ENCODE measurements around the gene CCND2.

GRCh38 chr12:4244868-4245267 is 28.7 kb upstream of the CCND2 start:
- no peak for TF ChIP-seq YY1 (IDR thresholded peaks at IDR 0.05)
- no peak for TF ChIP-seq RXRA (IDR thresholded peaks at IDR 0.05)
- TF ChIP-seq CTCF (IDR thresholded peaks at IDR 0.05; ENCODE audit: low read depth, low read length, missing input control) = no peak
- no peak for TF ChIP-seq TAF1 (conservative IDR thresholded peaks at IDR 0.05)
- no peak for TF ChIP-seq MAX (IDR thresholded peaks at IDR 0.05)
- TF ChIP-seq GABPA (IDR thresholded peaks at IDR 0.05 in 1 of 2, conservative IDR thresholded peaks at IDR 0.05 in 1 of 2) = no peak
- TF ChIP-seq RAD21 (IDR thresholded peaks at IDR 0.05) = no peak
- no peak for TF ChIP-seq FOXA1 (IDR thresholded peaks at IDR 0.05)
- TF ChIP-seq REST (IDR thresholded peaks at IDR 0.05) = no peak
